ENCODE data around the gene USP8.
"Not testable (repeated sequence)": the region's sequence is repeated elsewhere in the genome, so short reads cannot be mapped to it uniquely, and the experiment has no call there.

The USP8 gene

DNA sequence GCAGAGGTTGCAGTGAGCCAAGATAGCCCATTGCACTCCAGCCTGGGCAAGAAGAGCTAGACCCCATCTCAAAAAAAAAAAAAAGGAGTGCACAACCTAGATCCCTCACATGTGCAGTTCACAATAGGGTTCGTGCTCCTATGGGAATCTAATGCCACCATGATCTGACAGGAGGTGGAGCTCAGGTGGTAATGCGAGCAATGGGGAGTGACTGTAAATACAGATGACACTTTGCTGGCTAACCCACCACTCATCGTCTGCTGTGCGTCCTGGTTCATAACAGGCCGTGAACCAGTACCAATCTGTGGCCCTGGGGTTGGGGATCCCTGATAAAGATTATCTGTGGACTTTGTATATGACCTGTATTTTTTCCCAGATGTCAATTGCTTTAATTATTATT, 16.7 kb downstream of the USP8 start:
- DNase-seq (ENCODE audit: low spot score): no peak

DNA sequence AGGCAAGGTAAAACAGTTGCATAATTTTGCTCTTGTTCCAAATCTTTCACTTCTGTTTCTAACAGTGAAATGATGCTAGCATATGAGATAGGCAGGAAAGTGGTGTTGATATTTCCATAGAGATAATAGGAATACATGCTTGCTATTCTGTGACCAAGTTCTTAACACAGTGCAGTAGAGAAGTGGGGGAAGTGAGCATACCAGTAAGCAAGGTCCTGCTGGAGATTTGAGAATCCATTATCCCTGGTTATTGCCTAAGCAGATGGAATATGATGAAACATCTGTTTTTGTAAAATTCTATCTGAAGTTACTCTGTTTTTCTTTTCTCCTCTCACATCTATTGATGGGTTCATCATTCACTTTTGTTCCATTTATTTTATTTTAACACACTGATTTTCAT, 28.7 kb downstream of the USP8 start:
- no peak for DNase-seq (ENCODE audit: low spot score)

DNA sequence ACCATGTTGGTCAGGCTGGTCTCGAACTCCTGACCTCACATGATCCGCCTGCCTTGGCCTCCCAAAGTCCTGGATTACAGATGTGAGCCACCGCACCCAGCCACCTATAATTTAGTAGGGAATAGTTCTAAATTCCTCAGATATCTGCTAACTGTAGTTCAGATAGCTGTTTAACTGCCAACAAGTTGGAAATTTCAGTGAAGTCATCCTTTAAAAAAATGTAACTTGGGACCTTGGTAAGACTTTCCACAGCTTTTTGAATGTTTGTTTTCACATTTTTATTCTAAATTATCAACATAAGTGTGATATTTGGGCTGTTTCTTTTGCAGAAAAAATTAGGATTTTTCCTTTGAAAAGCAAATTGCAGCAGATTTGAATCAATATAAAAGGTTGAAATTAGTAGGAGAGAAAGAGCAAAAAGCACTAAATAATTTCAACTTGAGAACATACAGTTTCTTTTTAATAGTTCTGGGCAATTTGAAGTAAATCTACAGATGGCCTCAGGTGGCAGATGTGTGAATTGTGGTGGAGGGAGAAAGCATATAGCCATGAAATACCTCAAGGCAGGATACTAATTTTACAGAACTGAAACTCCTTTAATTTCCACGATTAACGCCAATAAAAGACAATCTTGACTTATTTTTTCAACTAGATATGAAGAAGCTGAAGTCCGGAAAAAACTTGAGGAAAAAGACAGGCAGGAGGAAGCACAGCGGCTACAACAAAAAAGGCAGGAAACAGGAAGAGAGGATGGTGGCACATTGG, 34.3 kb downstream of the USP8 start:
- no peak for DNase-seq (ENCODE audit: low spot score)

DNA sequence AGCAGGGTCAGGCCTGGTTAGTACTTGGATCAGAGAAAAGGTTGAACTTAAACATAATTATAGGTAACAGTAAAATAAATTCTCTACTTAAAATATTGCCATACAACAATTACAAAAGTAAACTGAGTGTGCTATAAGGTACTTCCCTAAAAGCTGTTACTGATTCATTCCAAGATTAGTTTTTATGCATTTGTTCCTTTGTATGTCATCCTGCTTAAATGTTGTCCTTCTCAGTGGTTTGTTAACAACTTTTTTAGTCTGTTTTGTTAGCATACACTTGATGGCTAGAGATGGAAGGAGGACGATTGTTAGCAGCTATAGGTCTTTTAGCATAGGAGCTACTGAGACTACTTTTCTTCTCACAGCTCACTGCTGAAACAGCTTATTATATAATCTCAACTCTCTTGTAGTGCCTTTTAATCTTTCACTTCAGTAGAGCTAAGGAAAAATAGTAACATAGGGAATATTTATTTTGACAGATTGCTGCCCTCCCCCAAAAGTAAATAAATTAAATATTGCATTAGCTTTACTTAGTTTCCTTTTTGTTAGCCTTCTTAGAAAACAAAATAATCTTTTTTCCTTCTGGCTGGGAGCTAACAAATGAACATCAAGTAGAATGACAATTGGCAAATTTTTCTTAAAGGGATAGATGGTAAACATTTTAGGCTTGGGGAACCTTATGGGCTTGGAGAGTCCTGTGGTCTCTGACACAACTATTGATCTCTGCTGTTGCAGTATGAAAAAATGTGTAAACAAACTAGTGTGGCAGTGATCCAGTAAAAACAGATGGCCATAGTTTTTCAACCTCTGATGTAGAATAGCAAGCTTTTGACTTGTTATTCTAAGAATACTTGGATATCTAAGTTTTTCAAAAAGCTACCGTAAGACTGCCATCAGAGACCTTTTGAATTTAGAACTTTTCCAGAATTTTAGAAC, 39.5 kb downstream of the USP8 start:
- no peak for DNase-seq (ENCODE audit: low spot score)

DNA sequence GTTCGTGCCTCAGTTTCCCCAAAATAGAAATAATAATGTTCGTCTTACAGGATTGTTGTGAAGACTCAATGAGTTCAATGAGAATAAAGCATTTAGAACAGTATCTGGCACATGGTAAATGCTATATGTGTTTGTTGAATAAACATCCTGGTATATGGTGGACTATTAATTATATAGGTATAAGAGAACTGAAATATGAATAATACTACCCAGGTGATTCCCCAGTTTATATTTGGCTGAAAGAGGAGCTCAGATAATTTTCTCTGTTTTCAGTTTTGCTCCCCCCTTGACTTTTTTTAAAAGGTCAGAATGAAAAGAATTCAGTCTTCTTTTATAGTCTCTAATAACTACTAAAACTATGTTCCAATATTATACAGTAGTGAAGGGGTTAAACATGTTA, 46.9 kb downstream of the USP8 start:
- DNase-seq (ENCODE audit: low spot score): no peak

DNA sequence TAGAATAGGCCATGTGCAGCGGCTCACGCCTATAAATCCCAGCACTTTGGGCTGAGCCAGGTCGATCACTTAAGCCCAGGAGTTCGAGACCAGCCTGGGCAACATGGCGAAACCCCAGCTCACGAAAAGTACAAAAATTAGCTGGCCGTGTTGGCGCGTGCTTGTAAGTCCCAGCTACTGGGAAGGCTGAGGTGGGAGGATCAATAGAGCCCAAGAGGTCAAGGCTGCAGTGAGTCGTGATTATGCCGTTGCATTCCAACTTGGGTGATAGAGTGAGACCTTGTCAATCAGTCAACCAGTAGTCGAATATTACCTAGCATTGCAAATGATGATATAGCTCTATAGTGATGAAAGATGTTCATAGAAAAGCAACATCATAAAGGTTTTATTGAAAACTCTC, 51.9 kb downstream of the USP8 start:
- DNase-seq (ENCODE audit: low spot score): no peak

DNA sequence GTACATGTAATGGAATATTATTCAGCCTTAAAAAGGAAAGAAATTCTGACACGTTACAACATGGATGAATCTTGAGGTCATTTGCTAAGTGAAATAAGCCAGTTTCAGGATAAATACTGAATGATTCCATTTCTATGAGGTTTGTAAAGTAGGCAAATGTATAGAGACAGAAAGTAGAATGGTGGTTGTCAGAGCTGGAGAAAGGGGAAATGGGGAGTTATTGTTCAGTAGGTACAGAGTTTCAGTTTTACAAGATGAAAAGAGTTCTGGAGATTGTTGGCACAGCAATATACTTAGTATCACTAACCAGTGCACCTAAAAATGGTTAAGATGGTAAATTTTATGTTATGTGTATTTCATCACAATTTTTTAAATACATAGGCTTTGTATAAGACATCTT, 60.6 kb downstream of the USP8 start:
- no peak for DNase-seq (ENCODE audit: low spot score)

DNA sequence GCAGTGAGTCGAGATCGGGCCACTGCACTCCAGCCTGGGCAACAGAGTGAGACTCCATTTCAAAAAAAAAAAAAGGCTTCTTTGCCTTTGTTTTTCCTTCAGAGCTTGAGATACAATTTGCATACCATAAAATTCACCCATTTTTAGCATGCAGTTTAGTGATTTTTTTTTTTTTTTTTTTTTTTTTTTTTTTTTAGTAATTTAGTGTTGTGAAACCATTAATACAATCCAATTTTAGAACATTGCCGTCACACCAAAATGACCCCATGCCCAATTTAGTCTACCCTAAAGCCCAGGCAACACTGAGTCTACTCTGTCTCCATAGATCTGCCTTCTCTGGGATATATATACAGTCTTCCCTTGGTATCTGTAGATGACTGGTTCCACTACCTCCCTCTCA, 61.2 kb downstream of the USP8 start:
- DNase-seq (ENCODE audit: low spot score): no peak

DNA sequence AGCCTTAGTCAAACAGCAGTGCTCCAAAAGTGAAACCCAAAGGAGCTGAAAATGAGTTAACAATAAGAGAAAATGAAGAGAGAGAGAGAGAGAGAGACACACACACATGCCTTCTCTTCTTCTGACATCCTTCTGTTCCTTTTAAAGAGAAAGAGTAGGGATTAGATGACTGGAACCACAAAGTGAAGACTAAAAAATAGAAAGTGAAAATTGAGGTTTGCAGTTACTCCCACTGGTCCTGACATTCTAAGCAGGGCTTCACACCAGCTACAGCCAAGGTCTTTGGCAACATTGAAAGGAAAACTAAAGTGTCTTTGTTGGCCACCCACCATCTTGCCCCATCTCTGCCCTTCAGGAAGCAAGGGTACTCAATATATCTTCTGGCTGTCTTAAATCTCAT, 63.1 kb downstream of the USP8 start:
- no peak for DNase-seq (ENCODE audit: low spot score)

DNA sequence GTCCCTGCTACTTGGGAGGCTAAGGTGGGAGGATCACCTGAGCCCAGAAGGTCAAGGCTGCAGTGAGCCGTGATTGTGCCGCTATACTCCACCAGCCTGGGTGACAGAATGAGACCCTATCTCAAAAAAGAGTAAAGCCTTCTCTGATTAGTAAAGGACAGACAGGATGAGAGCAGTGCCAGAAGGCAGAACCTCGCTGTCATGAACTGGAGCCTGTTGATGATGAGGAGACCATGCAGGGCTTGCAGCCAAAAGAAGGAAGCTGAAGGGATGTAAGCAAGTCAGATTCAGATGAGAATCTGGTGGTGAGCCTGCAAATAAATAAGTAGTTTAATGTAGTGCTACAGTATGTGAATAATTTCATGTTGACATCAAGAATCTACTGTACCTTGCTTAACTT, 69.4 kb downstream of the USP8 start:
- no peak for DNase-seq (ENCODE audit: low spot score)

DNA sequence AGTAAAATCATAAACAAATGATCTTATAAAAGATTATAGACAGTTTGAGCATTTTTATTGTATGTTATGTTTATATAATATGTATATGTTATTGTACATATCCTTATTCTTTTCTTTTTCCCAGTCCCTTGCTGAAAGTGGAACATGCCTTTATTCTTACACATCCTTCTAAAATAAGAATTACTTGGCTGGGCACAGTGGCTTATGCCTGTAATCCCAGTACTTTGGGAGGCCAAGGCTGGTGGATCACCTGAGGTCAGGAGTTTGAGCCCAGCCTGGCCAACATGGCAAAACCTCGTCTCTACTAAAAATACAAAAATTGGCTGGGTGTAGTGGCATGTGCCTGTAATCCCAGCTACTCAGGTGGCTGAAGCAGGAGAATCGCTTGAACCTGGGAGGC, 70.3 kb downstream of the USP8 start:
- not testable (repeated sequence) for DNase-seq (ENCODE audit: low spot score)

DNA sequence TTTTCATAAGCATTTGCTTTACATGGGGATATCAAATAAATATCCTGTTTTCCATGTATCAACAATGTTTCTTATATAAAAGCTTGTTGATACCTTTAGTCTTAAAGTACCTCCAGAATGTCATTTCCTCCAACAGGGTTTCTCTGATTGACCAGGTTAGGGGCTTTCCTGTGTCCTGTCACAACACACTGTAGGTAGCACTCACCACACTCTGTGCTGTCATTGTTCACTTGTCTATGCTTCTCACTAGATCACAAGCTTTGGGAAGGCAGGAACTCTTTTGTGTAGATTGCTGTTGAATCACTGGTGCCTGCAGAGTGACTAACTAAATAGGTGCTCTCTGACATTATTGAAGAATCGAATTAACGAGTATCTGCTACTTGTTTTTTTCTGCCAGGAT, 72.5 kb downstream of the USP8 start:
- no peak for DNase-seq (ENCODE audit: low spot score)

DNA sequence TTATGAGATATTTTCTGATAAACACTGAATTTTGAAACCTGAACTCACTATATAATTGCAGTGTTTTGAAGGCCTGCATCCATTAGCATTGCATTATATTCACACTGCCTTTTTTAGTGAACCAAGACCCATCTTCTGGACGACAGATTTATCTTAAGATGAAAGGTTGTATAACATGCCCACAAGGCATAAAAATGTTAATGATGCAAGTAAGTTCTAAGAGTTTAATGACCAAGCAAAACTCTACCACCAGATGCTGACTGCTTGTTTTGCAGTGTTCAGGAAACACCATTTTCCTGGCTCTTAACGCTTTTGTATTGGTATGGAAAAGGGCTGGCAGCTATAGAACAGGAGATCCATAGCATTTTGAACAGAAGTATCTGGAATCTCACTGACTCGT, 76.1 kb downstream of the USP8 start:
- DNase-seq (ENCODE audit: low spot score): no peak

DNA sequence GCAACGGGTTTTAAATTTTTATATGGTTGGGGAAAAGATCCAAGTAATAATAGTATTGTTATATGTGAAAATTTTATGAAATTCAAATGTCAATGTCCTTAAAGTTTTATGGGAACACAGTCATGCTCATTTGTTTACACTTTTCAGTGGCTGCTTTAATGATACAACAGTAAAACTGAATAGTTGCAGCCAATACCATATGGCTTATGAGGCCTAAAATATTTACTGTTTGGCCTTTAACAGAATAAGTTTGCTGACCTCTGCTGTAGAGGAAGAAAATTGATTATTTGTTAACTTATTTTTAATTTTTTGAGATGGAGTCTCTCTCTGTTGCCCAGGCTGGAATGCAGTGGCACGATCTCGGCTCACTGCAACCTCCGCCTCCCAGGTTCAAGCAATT, 77.6 kb downstream of the USP8 start:
- DNase-seq (ENCODE audit: low spot score): no peak

DNA sequence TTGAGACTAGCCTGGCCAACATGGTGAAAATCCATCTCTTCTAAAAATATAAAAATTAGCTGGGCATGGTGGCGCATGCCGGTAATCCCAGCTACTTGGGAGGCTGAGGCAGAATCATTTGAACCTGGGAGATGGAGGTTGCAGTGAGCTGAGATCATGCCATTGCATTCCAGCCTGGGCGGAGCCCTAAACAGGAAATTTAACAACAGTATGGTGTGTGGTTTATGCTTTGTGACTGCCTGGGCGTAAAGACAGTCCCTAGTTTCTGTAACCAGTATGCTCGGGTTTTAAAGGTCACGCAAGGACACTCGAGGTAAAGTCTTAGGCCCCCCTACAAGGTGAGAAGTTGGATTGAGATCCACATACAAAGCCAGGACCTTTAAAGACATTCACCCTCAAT, 78.9 kb downstream of the USP8 start:
- no peak for DNase-seq (ENCODE audit: low spot score)

DNA sequence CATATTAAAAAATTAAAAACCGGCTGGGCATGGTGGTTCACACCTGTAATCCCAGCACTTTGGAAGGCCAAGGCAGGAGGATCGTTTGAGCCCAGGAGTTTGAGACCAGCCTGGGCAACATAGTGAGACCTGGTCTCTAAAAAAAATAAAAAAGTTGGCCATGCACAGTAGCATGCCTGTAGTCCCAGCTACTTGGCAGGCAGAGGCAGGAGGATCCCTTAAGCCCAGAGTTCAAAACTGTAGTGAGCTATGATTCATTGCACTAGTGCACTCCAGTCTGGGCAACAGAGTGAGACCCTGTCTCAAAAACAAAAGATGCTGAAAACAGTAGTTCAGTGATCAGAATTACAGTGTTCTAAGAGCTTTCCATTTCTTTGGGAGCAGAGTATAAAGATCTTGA, 81.5 kb downstream of the USP8 start:
- not testable (repeated sequence) for DNase-seq (ENCODE audit: low spot score)

DNA sequence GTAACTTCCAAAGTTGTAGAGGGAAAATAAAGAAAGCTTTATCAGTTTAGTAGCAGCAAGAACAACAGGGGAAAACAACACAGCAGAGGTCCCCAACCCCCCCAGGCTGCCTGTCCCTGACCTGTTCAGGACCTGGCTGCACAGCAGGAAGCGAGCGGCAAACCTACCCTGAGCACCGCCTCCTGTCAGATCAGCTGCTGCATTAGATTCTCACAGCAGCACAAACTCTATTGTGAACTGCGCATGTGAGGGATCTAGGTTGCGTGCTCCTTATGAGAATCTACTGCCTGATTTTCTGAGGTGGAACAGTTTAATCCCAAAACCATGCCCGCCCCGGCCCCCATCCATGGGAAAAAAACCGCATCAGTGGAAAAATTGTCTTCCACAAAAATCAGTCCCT, 81.9 kb downstream of the USP8 start:
- DNase-seq (ENCODE audit: low spot score): no peak

DNA sequence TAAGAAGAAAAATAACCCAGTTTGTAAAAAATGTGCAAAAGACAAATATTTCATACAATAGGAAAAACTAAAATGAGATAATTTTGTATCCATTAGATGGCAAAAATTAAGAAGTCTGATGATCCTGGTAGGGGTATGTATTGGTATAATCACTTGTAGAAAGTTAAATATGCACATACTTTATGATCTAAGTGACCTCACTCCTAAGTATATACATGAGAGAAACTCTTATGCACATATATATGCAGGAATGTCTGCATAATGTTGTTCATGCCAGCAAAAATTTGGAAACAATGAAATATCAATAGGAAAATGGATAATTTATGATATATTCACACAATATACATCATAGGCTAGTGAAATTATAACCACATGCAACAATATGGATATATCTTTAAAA, 88.8 kb downstream of the USP8 start:
- DNase-seq (ENCODE audit: low spot score): no peak

DNA sequence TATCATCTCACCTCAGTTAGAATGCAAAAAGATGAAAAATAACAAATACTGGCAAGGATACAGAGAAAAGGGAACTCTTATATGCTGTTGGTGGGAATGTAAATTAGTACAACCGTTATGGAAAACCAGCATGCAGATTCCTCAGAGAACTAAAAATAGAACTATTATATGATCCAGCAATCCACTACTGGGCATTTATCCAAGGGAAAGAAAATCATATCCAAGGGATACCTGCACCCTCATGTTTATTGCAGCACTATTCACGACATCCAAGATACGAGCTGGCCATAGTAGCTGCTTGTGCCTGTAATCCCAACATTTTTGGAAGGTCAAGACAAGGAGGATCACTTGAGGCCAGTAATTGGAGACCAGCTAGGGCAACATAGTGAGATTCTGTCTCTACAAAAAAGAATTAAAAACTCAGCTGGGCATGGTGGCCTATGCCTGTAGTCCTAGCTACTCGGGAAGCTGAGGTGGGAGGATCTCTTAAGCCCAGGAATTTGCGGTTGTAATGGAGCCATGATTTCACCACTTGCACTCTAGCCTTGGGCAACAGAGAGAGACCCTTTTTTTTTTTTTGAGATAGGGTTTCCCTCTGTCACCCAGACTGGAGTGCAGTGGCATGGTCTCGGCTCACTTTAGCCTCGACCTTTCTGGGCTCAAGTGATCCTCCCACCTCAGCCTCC, 95.7 kb downstream of the USP8 start:
- no peak for DNase-seq (ENCODE audit: low spot score)

DNA sequence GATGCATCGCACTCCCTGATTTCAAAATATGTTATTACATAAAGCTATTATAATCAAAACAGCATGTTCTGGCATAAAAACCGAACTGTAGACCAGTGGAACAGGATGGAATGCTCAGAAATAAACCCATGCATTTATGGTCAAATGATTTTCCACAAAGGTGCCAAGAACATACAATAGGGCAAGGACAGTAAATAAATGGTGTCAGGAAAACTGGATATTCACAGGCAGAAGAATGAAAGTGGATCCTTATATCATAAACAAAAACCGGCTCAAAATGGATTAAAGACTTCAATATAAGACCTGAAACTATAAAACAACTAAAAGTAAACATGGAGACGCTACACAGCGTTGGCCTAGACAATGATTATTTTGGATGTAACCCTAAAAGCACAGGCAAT, 99.6 kb downstream of the USP8 start:
- no peak for DNase-seq (ENCODE audit: low spot score)

DNA sequence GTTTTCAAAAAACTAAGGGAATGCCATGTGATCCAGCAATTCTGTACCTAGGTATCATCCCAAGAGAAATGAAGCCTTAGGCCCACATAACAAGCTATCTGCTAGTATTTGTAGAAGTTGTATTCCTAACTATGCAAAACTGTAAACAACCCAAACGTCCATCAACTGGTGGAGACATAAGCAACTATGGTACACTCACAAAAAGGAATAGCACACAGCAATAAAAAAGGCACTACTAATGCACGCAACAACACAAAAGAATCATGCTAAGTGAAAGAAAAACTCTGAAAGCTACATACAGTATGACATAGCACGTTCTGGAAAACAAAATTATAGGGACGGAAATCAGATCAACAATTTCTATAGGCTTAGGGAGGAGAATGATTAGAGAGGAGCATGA, 107.0 kb downstream of the USP8 start:
- no peak for DNase-seq (ENCODE audit: low spot score)

DNA sequence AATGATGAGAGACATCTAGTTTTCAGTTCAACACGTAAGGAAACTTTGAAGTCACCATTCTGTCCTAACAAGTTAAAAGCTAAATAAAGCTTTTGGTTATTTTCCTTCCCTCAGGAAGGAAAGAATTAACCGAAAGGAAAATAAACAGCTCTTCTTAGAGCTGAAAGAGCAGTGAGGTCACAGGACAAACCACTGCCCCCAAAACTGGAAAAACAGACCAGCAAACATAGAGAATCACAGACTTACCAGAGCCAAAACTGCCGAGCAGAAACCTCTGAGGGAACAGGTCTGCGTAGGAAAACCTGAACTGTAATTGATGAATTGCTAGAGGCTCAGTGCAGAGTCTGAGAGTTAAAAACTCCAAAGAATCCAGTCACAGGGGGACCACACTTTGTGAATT, 107.6 kb downstream of the USP8 start:
- DNase-seq (ENCODE audit: low spot score): no peak

DNA sequence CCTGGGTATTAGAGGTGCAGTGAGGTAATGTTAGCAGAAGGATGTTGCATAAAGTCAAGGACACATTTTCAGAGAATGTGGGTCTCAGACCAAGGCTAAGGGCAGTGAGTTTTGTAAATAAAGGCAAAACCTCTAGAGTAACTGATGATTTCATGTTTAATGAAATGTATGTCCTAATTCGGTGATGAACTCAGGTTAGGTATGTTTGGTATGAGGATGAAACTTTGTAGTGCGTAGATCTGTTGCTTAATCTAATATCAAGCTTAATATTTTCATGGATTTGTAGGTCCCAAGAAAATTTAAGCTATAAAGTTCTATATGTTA, 118.6 kb downstream of the USP8 start:
- no peak for DNase-seq (ENCODE audit: low spot score)
